GM12878 (cell line): ENCODE data around the gene SLX4. TPM values are rescaled to one million over a fixed set of nuclear protein-coding genes. Genes with fewer than 3 reads are reported as not detected.
A peak's percentile ranks its signal among the peaks of the same experiment; 100 is the strongest.

Experiments used
- ATF7 ChIP-seq: fragments of 450-650 bp; IDR thresholded peaks from 2 replicates; pipeline ENCODE4 v1.6.1; 2016; ENCODE audit warnings: low read depth, mild to moderate bottlenecking
- BHLHE40 ChIP-seq, 2 experiments: fragments of 450-650 bp in 1 of 2; IDR thresholded peaks; 2 replicates each; pipeline ENCODE4 v1.6.1; 2011 to 2017; ENCODE audit warnings: low read depth in 2 of 2, borderline replicate concordance in 1 of 2, improper control_type of control experiment in 1 of 2, low read length in 1 of 2, mild to moderate bottlenecking in 1 of 2
- CHD4 ChIP-seq: fragments of 200-600 bp; sonication (generic); IDR thresholded peaks from 2 replicates; pipeline ENCODE4 v1.6.1; 2016; ENCODE audit warnings: mild to moderate bottlenecking
- CREM ChIP-seq: IDR thresholded peaks from 2 replicates; pipeline ENCODE4 v1.6.1; 2014; ENCODE audit warnings: antibody characterized with exemption, low read depth
- DPF2 ChIP-seq: fragments of 450-650 bp; IDR thresholded peaks from 2 replicates; pipeline ENCODE4 v1.6.1; 2017; ENCODE audit warnings: mild to moderate bottlenecking
- EZH2 ChIP-seq: IDR thresholded peaks from 2 replicates; pipeline ENCODE4 v1.6.1; 2012; ENCODE audit warnings: low read depth, mild to moderate bottlenecking, control low read depth, inconsistent platforms, low read length, borderline replicate concordance; ENCODE audit not compliant: control insufficient read depth
- GABPA ChIP-seq: IDR thresholded peaks from 2 replicates; pipeline ENCODE4 v1.6.1; 2014; ENCODE audit warnings: antibody characterized with exemption, low read depth, mild to moderate bottlenecking, inconsistent platforms
- IRF5 ChIP-seq: fragments of 450-650 bp; IDR thresholded peaks from 2 replicates; pipeline ENCODE4 v1.6.1; 2017; ENCODE audit warnings: borderline replicate concordance
- LARP7 ChIP-seq: fragments of 450-650 bp; IDR thresholded peaks from 2 replicates; pipeline ENCODE4 v1.6.1; 2017; ENCODE audit warnings: mild to moderate bottlenecking
- MAX ChIP-seq: IDR thresholded peaks from 2 replicates; pipeline ENCODE4 v1.6.1; 2012; ENCODE audit warnings: low read depth, low read length, improper control_type of control experiment
- MEF2B ChIP-seq: fragments of 450-650 bp; IDR thresholded peaks from 2 replicates; pipeline ENCODE4 v1.6.1; 2018; ENCODE audit warnings: mild to moderate bottlenecking, moderate library complexity; ENCODE audit not compliant: partially characterized antibody, poor library complexity, severe bottlenecking
- MXI1 ChIP-seq: fragments of 150-350 bp; IDR thresholded peaks from 2 replicates; pipeline ENCODE4 v1.6.1; 2011; ENCODE audit warnings: low read depth, mild to moderate bottlenecking, inconsistent platforms, low read length, improper control_type of control experiment
- NR2C1 ChIP-seq: fragments of 450-650 bp; IDR thresholded peaks from 2 replicates; pipeline ENCODE4 v1.6.1; 2017; ENCODE audit warnings: antibody characterized with exemption, mild to moderate bottlenecking, moderate library complexity
- NR2F1 ChIP-seq: fragments of 450-650 bp; conservative IDR thresholded peaks from 2 replicates; pipeline ENCODE4 v1.6.1; 2017; ENCODE audit warnings: mild to moderate bottlenecking
- POLR2AphosphoS2 ChIP-seq: IDR thresholded peaks from 2 replicates; pipeline ENCODE4 v1.6.1; 2011; ENCODE audit warnings: low read depth, mild to moderate bottlenecking, low read length, improper control_type of control experiment, moderate library complexity
- POLR2AphosphoS5 ChIP-seq: IDR thresholded peaks from 2 replicates; pipeline ENCODE4 v1.6.1; 2011; ENCODE audit warnings: mild to moderate bottlenecking, low read length, inconsistent platforms
- REST ChIP-seq: IDR thresholded peaks from 2 replicates; pipeline ENCODE4 v1.6.1; 2012; ENCODE audit warnings: mild to moderate bottlenecking, low read depth, low read length
- SIN3A ChIP-seq: IDR thresholded peaks from 2 replicates; pipeline ENCODE4 v1.6.1; 2012; ENCODE audit warnings: low read depth, low read length, improper control_type of control experiment
- STAT3 ChIP-seq: IDR thresholded peaks from 2 replicates; pipeline ENCODE4 v1.6.1; 2011; ENCODE audit warnings: low read depth, low read length, improper control_type of control experiment
- TARDBP ChIP-seq: IDR thresholded peaks from 2 replicates; pipeline ENCODE4 v1.6.1; 2016; ENCODE audit warnings: borderline replicate concordance
- polyA plus RNA-seq, 11 experiments: library from polyadenylated mRNA; depleted of rRNA in 4 of 11; unstranded in 6 of 11; stranded (reverse) in 5 of 11; fragments of >200 nt; fragmentation: Nextera tagmentation in 4 of 11; fragmentation: Illumina TruSeq in 1 of 11; extraction: Ambion mirVana in 4 of 11; extraction: Trizol in 1 of 11; gene quantifications; 1 replicate in 1 of 11; 2 replicates in 10 of 11; pipeline versions ENCODE4 v1.2.1 to v1.2.3, GENCODE V29; 2011 to 2016; ENCODE audit warnings: inconsistent platforms in 2 of 11, missing spikeins in 2 of 11, low read depth in 1 of 11
- total RNA-seq, 4 experiments: library from RNA; depleted of rRNA in 3 of 4; stranded (reverse); fragments of >200 nt in 3 of 4; fragmentation: Illumina TruSeq in 1 of 4; extraction: Trizol in 1 of 4; gene quantifications; 2 replicates each; pipeline versions ENCODE4 v1.2.1 to v1.2.3, GENCODE V29; 2013 to 2021
- TF ChIP-seq, protein P1 (sequence below): fragments of 450-650 bp; IDR thresholded peaks from 2 replicates; pipeline ENCODE4 v1.6.1; 2016; ENCODE audit warnings: mild to moderate bottlenecking
- TF ChIP-seq, protein P2 (sequence below): IDR thresholded peaks from 2 replicates; pipeline ENCODE4 v1.6.1; 2012; ENCODE audit warnings: low read depth, low read length, improper control_type of control experiment

Gene SLX4
- total and polyA plus RNA-seq, 10 of the 15 experiments (the other 5 are each of a cell fraction or from before 2014, with no cell fraction given), result 0.18 to 12.3 (median 4.8) TPM

DNA sequence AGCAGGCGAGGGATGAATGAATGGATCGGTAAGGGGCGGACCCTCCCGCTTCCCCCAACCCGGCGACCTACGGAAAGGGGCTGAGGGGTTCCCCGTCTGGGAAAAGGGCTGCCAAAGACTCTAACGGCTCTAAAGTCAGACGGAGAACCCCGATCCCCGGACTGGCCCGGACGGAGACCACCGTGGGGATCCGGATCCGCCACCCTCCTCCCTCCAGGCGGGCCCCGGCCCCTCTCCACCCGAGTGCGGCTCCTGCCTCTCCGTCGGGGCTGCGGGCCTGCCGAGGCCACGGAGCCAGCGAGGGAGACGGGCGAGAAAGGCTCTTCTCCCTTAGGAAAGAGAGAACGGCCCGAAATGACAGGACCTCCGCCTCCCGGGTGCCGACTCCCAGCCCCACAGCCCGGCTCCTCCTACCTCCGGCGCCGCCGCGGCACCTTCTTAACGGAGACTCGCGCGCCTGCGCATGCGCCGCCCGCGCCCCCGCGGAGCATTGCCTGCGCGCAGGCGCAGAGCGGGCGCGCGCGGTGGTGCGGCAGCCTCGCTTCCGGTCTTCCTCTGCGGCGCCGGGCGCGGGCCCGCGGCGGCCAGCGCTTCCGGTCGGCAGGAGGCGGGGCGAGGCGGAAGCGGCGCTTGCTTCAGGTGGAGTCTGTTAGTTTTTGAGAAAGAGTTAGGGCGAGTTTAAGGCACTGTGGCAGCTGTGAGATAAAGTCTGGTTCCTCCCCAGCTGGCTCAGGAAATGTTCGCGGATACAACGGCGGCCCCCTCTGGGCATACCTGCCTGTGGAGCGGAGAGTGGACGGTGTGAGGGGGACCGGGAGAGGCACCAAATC, at the start of gene SLX4 (continued):
- TF ChIP-seq POLR2AphosphoS2 (0 out of 2 replicates have a peak, but pooled peaks have one; percentile 17), NR2F1 (peak; percentile 39; the same call in 1 of the 2 replicates), NR2C1 (no peak; the same call in 1 of the 2 replicates), MEF2B (no peak), STAT3 (no peak), MAX (peak; percentile 57; the same call in 1 of the 2 replicates), EZH2 (no peak), LARP7 (peak; percentile 63; the same call in 1 of the 2 replicates), MXI1 (peak; percentile 89), BHLHE40 (IDR thresholded peaks at IDR 0.05; ENCODE audit: borderline replicate concordance in 1 of 2, low read depth in 2 of 2, low read length in 1 of 2) (peak in 1 of 2 experiments; percentile 66; a peak in 2 of 4 replicates), POLR2AphosphoS5 (peak; percentile 69), REST (no peak), ATF7 (no peak), CREM (no peak), IRF5 (no peak), DPF2 (peak; percentile 65; the same call in 1 of the 2 replicates), CHD4 (no peak), GABPA (0 out of 2 replicates have a peak, but pooled peaks have one; percentile 37), TARDBP (no peak), SIN3A (peak; percentile 84)
- TF ChIP-seq, protein P1, sequence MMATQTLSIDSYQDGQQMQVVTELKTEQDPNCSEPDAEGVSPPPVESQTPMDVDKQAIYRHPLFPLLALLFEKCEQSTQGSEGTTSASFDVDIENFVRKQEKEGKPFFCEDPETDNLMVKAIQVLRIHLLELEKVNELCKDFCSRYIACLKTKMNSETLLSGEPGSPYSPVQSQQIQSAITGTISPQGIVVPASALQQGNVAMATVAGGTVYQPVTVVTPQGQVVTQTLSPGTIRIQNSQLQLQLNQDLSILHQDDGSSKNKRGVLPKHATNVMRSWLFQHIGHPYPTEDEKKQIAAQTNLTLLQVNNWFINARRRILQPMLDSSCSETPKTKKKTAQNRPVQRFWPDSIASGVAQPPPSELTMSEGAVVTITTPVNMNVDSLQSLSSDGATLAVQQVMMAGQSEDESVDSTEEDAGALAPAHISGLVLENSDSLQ, result no peak
- TF ChIP-seq, protein P2, sequence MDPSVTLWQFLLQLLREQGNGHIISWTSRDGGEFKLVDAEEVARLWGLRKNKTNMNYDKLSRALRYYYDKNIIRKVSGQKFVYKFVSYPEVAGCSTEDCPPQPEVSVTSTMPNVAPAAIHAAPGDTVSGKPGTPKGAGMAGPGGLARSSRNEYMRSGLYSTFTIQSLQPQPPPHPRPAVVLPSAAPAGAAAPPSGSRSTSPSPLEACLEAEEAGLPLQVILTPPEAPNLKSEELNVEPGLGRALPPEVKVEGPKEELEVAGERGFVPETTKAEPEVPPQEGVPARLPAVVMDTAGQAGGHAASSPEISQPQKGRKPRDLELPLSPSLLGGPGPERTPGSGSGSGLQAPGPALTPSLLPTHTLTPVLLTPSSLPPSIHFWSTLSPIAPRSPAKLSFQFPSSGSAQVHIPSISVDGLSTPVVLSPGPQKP, result peak; percentile 63
